Trophoblast cell (in vitro differentiated cells and primary cell): ENCODE data around the gene C10orf53.

Experiments used
- DNase-seq, 2 donors: peaks; one replicate each; pipeline ENCODE4 v3.0.0-alpha.2; 2016
- H2AFZ ChIP-seq: 2 replicates; pipeline ENCODE4 v1.6.1; 2013; ENCODE audit warnings: low read length, moderate library complexity, mild to moderate bottlenecking; ENCODE audit not compliant: insufficient read depth, poor library complexity
- H2AK5ac ChIP-seq: 2 replicates; pipeline ENCODE4 v1.6.1; 2013; ENCODE audit warnings: mild to moderate bottlenecking, low read length
- H2BK120ac ChIP-seq: 2 replicates; pipeline ENCODE4 v1.6.1; 2013; ENCODE audit warnings: low read length, mild to moderate bottlenecking, moderate library complexity; ENCODE audit not compliant: insufficient read depth, poor library complexity
- H2BK12ac ChIP-seq: 2 replicates; pipeline ENCODE4 v1.6.1; 2013; ENCODE audit warnings: mild to moderate bottlenecking, low read length, moderate library complexity
- H2BK5ac ChIP-seq: 2 replicates; pipeline ENCODE4 v1.6.1; 2013; ENCODE audit warnings: low read length, low read depth, moderate library complexity, mild to moderate bottlenecking; ENCODE audit not compliant: poor library complexity
- H3K14ac ChIP-seq: 2 replicates; pipeline ENCODE4 v1.6.1; 2013; ENCODE audit warnings: mild to moderate bottlenecking, low read length
- H3K18ac ChIP-seq: 2 replicates; pipeline ENCODE4 v1.6.1; 2013; ENCODE audit warnings: mild to moderate bottlenecking, low read length
- H3K23ac ChIP-seq: 2 replicates; pipeline ENCODE4 v1.6.1; 2013; ENCODE audit warnings: low read length
- H3K27ac ChIP-seq: 2 replicates; pipeline ENCODE4 v1.5.1; 2013; ENCODE audit warnings: low read depth, mild to moderate bottlenecking, inconsistent platforms, low read length, moderate library complexity
- H3K27me3 ChIP-seq: 2 replicates; pipeline ENCODE4 v1.6.1; 2013; ENCODE audit warnings: inconsistent platforms, mild to moderate bottlenecking, low read length, moderate library complexity; ENCODE audit not compliant: insufficient read depth
- H3K36me3 ChIP-seq, 2 experiments: 1 replicate in 1 of 2; 2 replicates in 1 of 2; pipeline ENCODE4 v1.6.1; 2013; ENCODE audit warnings: low read length in 2 of 2, mild to moderate bottlenecking in 2 of 2, moderate library complexity in 1 of 2; ENCODE audit not compliant: insufficient read depth in 2 of 2, control insufficient read depth in 1 of 2
- H3K4ac ChIP-seq: 2 replicates; pipeline ENCODE4 v1.6.1; 2013; ENCODE audit warnings: low read depth, mild to moderate bottlenecking, low read length, moderate library complexity
- H3K4me1 ChIP-seq, 2 experiments: 1 replicate in 1 of 2; 2 replicates in 1 of 2; pipeline ENCODE4 v1.6.1; 2013; ENCODE audit warnings: low read length in 2 of 2, mild to moderate bottlenecking in 2 of 2, moderate library complexity in 1 of 2; ENCODE audit not compliant: insufficient read depth in 2 of 2, control insufficient read depth in 1 of 2
- H3K4me2 ChIP-seq: 2 replicates; pipeline ENCODE4 v1.6.1; 2013; ENCODE audit warnings: inconsistent platforms, mild to moderate bottlenecking, low read length, moderate library complexity
- H3K4me3 ChIP-seq: 2 replicates; pipeline ENCODE4 v1.5.1; 2013; ENCODE audit warnings: mild to moderate bottlenecking, low read depth, low read length, inconsistent platforms
- H3K79me1 ChIP-seq: one replicate; pipeline ENCODE4 v1.6.1; 2013; ENCODE audit warnings: low read length
- H3K79me2 ChIP-seq: 2 replicates; pipeline ENCODE4 v1.6.1; 2013; ENCODE audit warnings: low read length, mild to moderate bottlenecking; ENCODE audit not compliant: control insufficient read depth, insufficient read depth, poor library complexity
- H3K9ac ChIP-seq: 2 replicates; pipeline ENCODE4 v1.6.1; 2013; ENCODE audit warnings: mild to moderate bottlenecking, low read length
- H3K9me3 ChIP-seq: 2 replicates; pipeline ENCODE4 v1.6.1; 2013; ENCODE audit warnings: low read depth, mild to moderate bottlenecking, control low read depth, inconsistent platforms, low read length; ENCODE audit not compliant: insufficient read depth
- H4K12ac ChIP-seq: 2 replicates; pipeline ENCODE4 v1.6.1; 2013; ENCODE audit warnings: low read depth, mild to moderate bottlenecking, low read length, moderate library complexity
- H4K8ac ChIP-seq: 2 replicates; pipeline ENCODE4 v1.6.1; 2013; ENCODE audit warnings: low read depth, mild to moderate bottlenecking, low read length, moderate library complexity
- H4K91ac ChIP-seq: one replicate; pipeline ENCODE4 v1.6.1; 2013; ENCODE audit warnings: low read depth, mild to moderate bottlenecking, low read length, moderate library complexity
- WGBS: extraction: QIAGEN DNeasy Blood & Tissue Kit; methylation state at CpG from one replicate; pipeline ENCODE4 v1.1.7; 2013; ENCODE audit warnings: missing lambda C conversion rate; ENCODE audit not compliant: insufficient read length, insufficient coverage; ENCODE audit errors: extremely low coverage; 5-methylcytosine and 5-hydroxymethylcytosine counted together

The C10orf53 gene

DNA sequence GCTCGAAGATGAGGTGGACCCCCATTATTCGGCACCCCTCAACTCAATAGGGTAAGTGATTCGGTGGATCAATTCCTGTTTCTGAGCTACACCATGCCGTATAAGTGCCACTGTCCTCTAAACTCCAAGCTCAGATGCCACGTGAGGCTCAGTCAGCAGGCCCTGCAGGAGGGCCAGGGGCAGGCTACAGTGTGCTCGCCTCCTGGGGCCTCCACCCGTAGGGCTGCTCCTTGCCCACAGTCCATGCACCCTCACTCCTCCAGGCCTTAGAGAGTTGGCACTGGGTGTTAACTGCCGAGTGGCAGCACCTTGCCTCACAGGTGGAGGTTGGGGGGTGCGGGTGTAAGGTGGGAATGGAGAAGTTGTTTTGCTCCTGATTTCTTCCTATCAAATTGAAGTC is 12.1 kb downstream of the C10orf53 start:
- no peak overlapping the region for H3K14ac ChIP-seq
- H3K23ac ChIP-seq, result no peak overlapping the region
- H3K36me3 ChIP-seq, result no peaks in the 10 kb centered on the region
- no peak overlapping the region for H3K4me3 ChIP-seq
- no peak overlapping the region for H3K4ac ChIP-seq
- H2AK5ac ChIP-seq, result no peak overlapping the region
- no peak overlapping the region for H4K12ac ChIP-seq
- H3K18ac ChIP-seq, result no peak overlapping the region
- no peak overlapping the region for H4K8ac ChIP-seq
- no peaks in the 10 kb centered on the region for H3K79me1 ChIP-seq
- H4K91ac ChIP-seq, result no peak overlapping the region
- no CpG with 5 or more reads among the region's 9 CpGs for WGBS
- H3K4me2 ChIP-seq, result no peak overlapping the region
- H3K79me2 ChIP-seq, result no peaks in the 10 kb centered on the region
- no peak overlapping the region for H2BK120ac ChIP-seq
- H3K9me3 ChIP-seq, result peaks cover 7% of the 10 kb centered on the region
- H2AFZ ChIP-seq, result no peak overlapping the region
- peaks cover 43% of the 10 kb centered on the region for H3K27me3 ChIP-seq
- H2BK12ac ChIP-seq, result no peak overlapping the region
- no peak overlapping the region for H3K9ac ChIP-seq
- H3K4me1 ChIP-seq, result peaks cover 0 to 4% of the 10 kb centered on the region in 2 experiments
- no peak for DNase-seq
- H2BK5ac ChIP-seq, result no peak overlapping the region
- H3K27ac ChIP-seq, result no peak overlapping the region

DNA sequence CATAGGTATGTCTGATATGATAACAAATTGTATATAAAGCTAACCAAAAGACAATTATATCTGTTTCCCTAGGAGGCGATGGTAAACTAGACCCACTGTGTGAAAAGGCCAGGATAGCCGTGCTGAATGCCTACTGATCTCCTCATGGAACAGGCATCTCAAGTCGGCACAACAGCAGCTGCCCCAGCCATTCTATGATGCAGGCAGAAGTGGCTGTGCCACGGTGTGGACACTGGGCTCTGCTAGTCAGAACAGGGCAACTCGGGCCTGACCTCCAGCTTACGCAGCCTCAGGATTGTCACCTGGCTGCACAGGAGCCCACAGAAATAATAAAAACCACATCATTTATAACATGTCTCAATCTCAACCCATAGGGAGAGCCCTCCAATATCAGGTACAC is 15.0 kb downstream of the C10orf53 start:
- Histone ChIP-seq H3K79me2 (no peaks in the 10 kb centered on the region), H2BK120ac (no peak overlapping the region), H2BK12ac (no peak overlapping the region), H3K4ac (no peak overlapping the region), H2AFZ (no peak overlapping the region), H3K9me3 (peaks cover 6% of the 10 kb centered on the region), H3K79me1 (no peaks in the 10 kb centered on the region), H4K12ac (no peak overlapping the region), H3K14ac (no peak overlapping the region), H2BK5ac (no peak overlapping the region), H4K91ac (no peak overlapping the region), H3K4me1 (no peaks in the 10 kb centered on the region), H3K18ac (no peak overlapping the region), H3K4me3 (no peak overlapping the region), H3K27me3 (peaks cover 29% of the 10 kb centered on the region), H2AK5ac (no peak overlapping the region), H3K23ac (no peak overlapping the region), H3K4me2 (no peak overlapping the region), H3K9ac (no peak overlapping the region), H3K36me3 (no peaks in the 10 kb centered on the region), H4K8ac (no peak overlapping the region), H3K27ac (no peak overlapping the region)
- DNase-seq, result no peak
- no CpG with 5 or more reads among the region's 6 CpGs for WGBS

DNA sequence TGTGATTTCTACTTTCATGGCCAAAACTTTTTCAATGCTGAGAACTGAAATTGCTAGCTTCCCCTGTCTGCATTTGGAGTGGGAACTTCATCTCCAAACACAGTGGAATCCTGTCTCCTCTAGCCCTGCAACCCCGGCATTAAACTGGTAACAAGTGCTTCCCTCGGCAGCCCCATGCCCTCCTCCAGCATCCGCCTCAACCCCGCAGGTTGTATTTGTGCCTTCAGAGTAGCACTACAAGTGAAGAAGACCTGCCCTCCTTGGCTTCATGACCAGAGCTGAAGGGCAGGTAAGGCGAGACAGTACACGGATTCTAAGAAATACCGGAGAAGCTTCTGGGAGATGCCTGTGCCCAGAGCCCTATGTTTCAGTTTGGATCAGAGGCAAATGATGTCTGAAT is 16.9 kb downstream of the C10orf53 start:
- Histone ChIP-seq H3K4me1 (no peaks in the 10 kb centered on the region), H3K79me1 (no peaks in the 10 kb centered on the region), H3K36me3 (no peaks in the 10 kb centered on the region), H3K23ac (no peak overlapping the region), H3K79me2 (no peaks in the 10 kb centered on the region), H3K9ac (no peak overlapping the region), H3K4me3 (no peak overlapping the region), H2BK5ac (no peak overlapping the region), H3K27me3 (peaks cover 17% of the 10 kb centered on the region), H3K27ac (no peak overlapping the region), H2BK12ac (no peak overlapping the region), H2AFZ (no peak overlapping the region), H3K9me3 (peaks cover 4% of the 10 kb centered on the region), H4K8ac (no peak overlapping the region), H4K91ac (no peak overlapping the region), H3K4ac (no peak overlapping the region), H3K4me2 (no peak overlapping the region), H2BK120ac (no peak overlapping the region), H4K12ac (no peak overlapping the region), H2AK5ac (no peak overlapping the region), H3K14ac (no peak overlapping the region), H3K18ac (no peak overlapping the region)
- WGBS, result no CpG with 5 or more reads among the region's 7 CpGs
- no peak for DNase-seq

DNA sequence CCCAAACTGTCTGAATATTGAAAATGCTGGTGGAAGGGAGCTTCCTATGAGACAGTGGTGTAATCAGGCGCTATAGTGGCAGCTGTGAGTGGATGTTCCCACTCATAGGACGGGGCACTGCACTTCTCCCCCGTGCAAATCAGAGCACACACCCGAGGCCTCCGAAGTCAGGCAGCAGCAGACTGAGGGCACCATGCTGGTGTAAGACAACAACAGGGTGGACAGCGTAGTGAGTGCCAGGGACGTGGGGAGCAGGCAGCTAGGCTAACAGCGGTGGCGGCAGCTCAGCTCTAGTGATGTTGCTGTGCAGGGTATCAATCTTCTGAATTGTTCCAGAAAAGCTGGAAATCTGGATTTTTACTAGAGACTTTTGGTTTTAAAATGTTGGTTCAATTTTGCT is 19.2 kb downstream of the C10orf53 start:
- Histone ChIP-seq H3K27me3 (peaks cover 4% of the 10 kb centered on the region), H3K27ac (no peak overlapping the region), H2BK5ac (no peak overlapping the region), H3K79me1 (no peaks in the 10 kb centered on the region), H3K23ac (no peak overlapping the region), H3K9ac (no peak overlapping the region), H2AFZ (no peak overlapping the region), H3K36me3 (no peaks in the 10 kb centered on the region), H3K4me3 (no peak overlapping the region), H2BK120ac (no peak overlapping the region), H4K12ac (no peak overlapping the region), H3K4me1 (no peaks in the 10 kb centered on the region), H3K4me2 (no peak overlapping the region), H2BK12ac (no peak overlapping the region), H4K91ac (no peak overlapping the region), H3K4ac (no peak overlapping the region), H3K79me2 (no peaks in the 10 kb centered on the region), H3K14ac (no peak overlapping the region), H2AK5ac (no peak overlapping the region), H3K9me3 (peaks cover 2% of the 10 kb centered on the region), H4K8ac (no peak overlapping the region), H3K18ac (no peak overlapping the region)
- no CpG with 5 or more reads among the region's 9 CpGs for WGBS
- DNase-seq, result no peak
